HepG2 (cell line): ENCODE measurements around the gene RARA. TPM values are rescaled to one million over a fixed set of nuclear protein-coding genes. Genes with fewer than 3 reads are reported as not detected.
A peak's percentile ranks its signal among the peaks of the same experiment; 100 is the strongest.

Source experiments
- HOXA7 ChIP-seq: sonication (generic); formaldehyde crosslinking; IDR thresholded peaks from 2 replicates; pipeline ENCODE4 v1.8.1; 2022; ENCODE audit warnings: mild to moderate bottlenecking, missing genetic modification reagents, moderate library complexity
- POLR2G ChIP-seq: fragments of 200-400 bp; formaldehyde crosslinking; IDR thresholded peaks from 2 replicates; pipeline ENCODE4 v1.6.1; 2018; ENCODE audit warnings: mild to moderate bottlenecking, low read depth, low read length, moderate library complexity
- RBFOX2 ChIP-seq: fragments of 200-400 bp; formaldehyde crosslinking; IDR thresholded peaks from 2 replicates; pipeline ENCODE4 v1.6.1; 2017; ENCODE audit warnings: low read depth, mild to moderate bottlenecking, low read length
- SOX13 ChIP-seq, 3 experiments: fragments of 450-650 bp in 1 of 3; sonication (generic) in 1 of 3; formaldehyde crosslinking in 1 of 3; IDR thresholded peaks in 2 of 3; conservative IDR thresholded peaks in 1 of 3; 2 replicates each; pipeline versions ENCODE4 v1.5.0 to v1.6.1; 2016 to 2020; ENCODE audit warnings: antibody characterized with exemption in 1 of 3, mild to moderate bottlenecking in 1 of 3, missing compliant biosample characterization in 1 of 3, missing genetic modification reagents in 1 of 3, moderate library complexity in 1 of 3
- THAP11 ChIP-seq: IDR thresholded peaks from 2 replicates; pipeline ENCODE4 v1.6.1; 2016; ENCODE audit warnings: missing biosample characterization, missing genetic modification reagents
- ZBTB33 ChIP-seq: sonication (generic); formaldehyde crosslinking; IDR thresholded peaks from 2 replicates; pipeline ENCODE4 v1.4.0; 2020; ENCODE audit warnings: missing genetic modification reagents
- ZNF124 ChIP-seq: sonication (generic); formaldehyde crosslinking; IDR thresholded peaks from 2 replicates; pipeline ENCODE4 v1.4.0; 2020; ENCODE audit warnings: missing genetic modification reagents
- ZNF318 ChIP-seq: sonication (generic); formaldehyde crosslinking; IDR thresholded peaks from 2 replicates; pipeline ENCODE4 v1.4.0; 2020; ENCODE audit warnings: mild to moderate bottlenecking, missing genetic modification reagents
- ZNF687 ChIP-seq: sonication (generic); formaldehyde crosslinking; IDR thresholded peaks from 2 replicates; pipeline ENCODE4 v1.5.1; 2020; ENCODE audit warnings: mild to moderate bottlenecking, missing genetic modification reagents, moderate library complexity
- ZNF784 ChIP-seq: sonication (generic); formaldehyde crosslinking; IDR thresholded peaks from 2 replicates; pipeline ENCODE4 v1.5.1; 2020; ENCODE audit warnings: missing genetic modification reagents, mild to moderate bottlenecking, borderline replicate concordance
- ZNF878 ChIP-seq: sonication (generic); formaldehyde crosslinking; IDR thresholded peaks from 2 replicates; pipeline ENCODE4 v1.8.1; 2023; ENCODE audit warnings: mild to moderate bottlenecking, missing genetic modification reagents, moderate library complexity
- polyA plus RNA-seq, 8 experiments: library from polyadenylated mRNA; depleted of rRNA in 3 of 8; stranded (reverse) in 7 of 8; unstranded in 1 of 8; fragments of >200 nt; fragmentation: Illumina TruSeq in 4 of 8; extraction: Trizol in 4 of 8; gene quantifications; 2 replicates each; pipeline versions ENCODE4 v1.2.1 to v1.2.3, GENCODE V29; 2011 to 2016; ENCODE audit warnings: low read depth in 4 of 8, missing spikeins in 1 of 8, mixed read lengths in 1 of 8; ENCODE audit not compliant: insufficient read depth in 1 of 8
- total RNA-seq, 5 experiments: library from RNA; depleted of rRNA; stranded (reverse); fragments of >200 nt; fragmentation: Illumina TruSeq; extraction: Trizol; gene quantifications; 2 replicates each; pipeline ENCODE4 v1.2.3, GENCODE V29; 2016; ENCODE audit warnings: low read depth in 1 of 5

The RARA gene
- total and polyA plus RNA-seq, 2 of the 13 experiments (the other 11 are each of a cell fraction or from before 2014, with no cell fraction given), result 6.4 to 8.6 TPM

GRCh38 chr17:40309031-40309948 lies at the start of gene RARA (continued):
- TF ChIP-seq ZBTB33 (peak; percentile 43; the same call in 1 of the 2 replicates), ZNF687 (peak; percentile 80), POLR2G (peak; percentile 49; the same call in 1 of the 2 replicates), ZNF784 (CRISPR knock-in tag) (peak; percentile 44; the same call in 1 of the 2 replicates), THAP11 (CRISPR knock-in tag) (peak; percentile 60), RBFOX2 (no peak), SOX13 (IDR thresholded peaks at IDR 0.05) (no peak), SOX13 (CRISPR knock-in tag; conservative IDR thresholded peaks at IDR 0.05 in 1 of 2, IDR thresholded peaks at IDR 0.05 in 1 of 2) (peak in 1 of 2 experiments; percentile 25; a peak in 1 of 4 replicates), HOXA7 (CRISPR knock-in tag) (no peak), ZNF124 (CRISPR knock-in tag) (0 out of 2 replicates have a peak, but pooled peaks have one; percentile 77), ZNF318 (CRISPR knock-in tag) (0 out of 2 replicates have a peak, but pooled peaks have one; percentile 23), ZNF878 (CRISPR knock-in tag) (peak; percentile 73; the same call in 1 of the 2 replicates)
